Lower leg skin (tissue), 3 donors: ENCODE data around the gene COL4A6.

ENCODE experiments used
- CTCF ChIP-seq, 3 donors: fragments of 450-650 bp; IDR thresholded peaks; one replicate each; pipeline ENCODE4 v1.5.1; 2016; ENCODE audit warnings: antibody characterized with exemption in 3 of 3, mild to moderate bottlenecking in 3 of 3, moderate library complexity in 2 of 3
- POLR2A ChIP-seq, 2 donors: fragments of 450-650 bp; IDR thresholded peaks; one replicate each; pipeline ENCODE4 v1.6.1; 2016 to 2017; ENCODE audit warnings: antibody characterized with exemption in 2 of 2, mild to moderate bottlenecking in 1 of 2, moderate library complexity in 1 of 2

DNA sequence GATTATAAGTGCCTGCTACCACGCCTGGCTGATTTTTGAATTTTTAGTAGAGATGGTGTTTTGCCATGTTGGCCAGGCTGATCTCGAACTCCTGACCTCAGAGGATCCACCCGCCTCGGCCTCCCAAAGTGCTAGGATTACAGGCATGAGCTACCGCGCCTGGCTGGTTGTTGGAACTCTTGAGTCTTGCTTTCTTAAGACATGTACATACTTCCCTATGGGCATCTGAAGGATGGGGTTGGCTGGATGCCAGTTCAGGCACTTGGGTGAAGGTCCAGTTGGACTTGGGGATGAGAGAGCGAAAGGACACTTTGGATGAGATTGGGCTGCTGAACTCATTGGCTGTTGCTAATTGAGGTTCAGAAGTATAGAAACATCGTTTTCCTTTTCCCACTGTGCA lies 306.2 kb downstream of the COL4A6 start:
- TF ChIP-seq CTCF (IDR thresholded peaks at IDR 0.05) (no peak), POLR2A (IDR thresholded peaks at IDR 0.05) (no peak)
